OCI-LY3 (cell line): ENCODE data around the gene RUNX2.

ENCODE experiments used
- H2AFZ ChIP-seq: fragments of 200-600, 300-600 bp; shearing (Covaris generic); 2 replicates; pipeline ENCODE4 v1.6.0; 2014; ENCODE audit warnings: antibody characterized with exemption, low read depth, low read length
- H3K27ac ChIP-seq: fragments of 200-600, 300-600 bp; sonication (generic); 2 replicates; pipeline ENCODE4 v1.5.1; 2014; ENCODE audit warnings: mild to moderate bottlenecking, low read length, moderate library complexity, mixed read lengths
- H3K27me3 ChIP-seq: fragments of 200-600, 300-600 bp; sonication (generic); 2 replicates; pipeline ENCODE4 v1.6.1; 2014; ENCODE audit warnings: low read depth, low read length, mixed read lengths
- H3K36me3 ChIP-seq: fragments of 200-600, 300-600 bp; sonication (generic); replicated peaks from 2 replicates; pipeline ENCODE3; 2014; ENCODE audit warnings: low read depth, low read length, mixed read lengths
- H3K4me1 ChIP-seq: fragments of 300-600, 200-600 bp; sonication (generic); 2 replicates; pipeline ENCODE4 v1.6.1; 2014; ENCODE audit warnings: low read length, mixed read lengths
- H3K4me2 ChIP-seq: fragments of 200-600, 300-600 bp; sonication (generic); 2 replicates; pipeline ENCODE4 v1.6.1; 2014; ENCODE audit warnings: low read length, mixed read lengths
- H3K4me3 ChIP-seq: fragments of 300-600, 200-600 bp; sonication (generic); 2 replicates; pipeline ENCODE4 v1.5.1; 2014; ENCODE audit warnings: antibody characterized with exemption, mild to moderate bottlenecking, low read length, moderate library complexity
- H3K79me2 ChIP-seq: fragments of 300-600, 200-600 bp; shearing (Covaris generic); 2 replicates; pipeline ENCODE4 v1.6.1; 2014; ENCODE audit warnings: mild to moderate bottlenecking, low read length, mixed read lengths
- H3K9ac ChIP-seq: fragments of 300-600, 200-600 bp; shearing (Covaris generic); 2 replicates; pipeline ENCODE4 v1.6.0; 2014; ENCODE audit warnings: mild to moderate bottlenecking, low read length, moderate library complexity
- H3K9me3 ChIP-seq: fragments of 200-600, 300-600 bp; shearing (Covaris generic); 2 replicates; pipeline ENCODE4 v1.6.1; 2014; ENCODE audit warnings: low read length, mixed read lengths; ENCODE audit not compliant: insufficient read depth
- H4K20me1 ChIP-seq: fragments of 200-600, 300-600 bp; sonication (generic); 2 replicates; pipeline ENCODE4 v1.6.1; 2016; ENCODE audit warnings: low read length, mixed read lengths; ENCODE audit not compliant: insufficient read depth
- EZH2phosphoT487 ChIP-seq: fragments of 200-600 bp; shearing (Covaris generic); IDR thresholded peaks from 2 replicates; pipeline ENCODE4 v1.6.1; 2018; ENCODE audit warnings: antibody characterized with exemption, mixed run types, low read depth
- TF ChIP-seq, protein P1 (sequence below): fragments of 200-600, 300-600 bp; sonication (generic); IDR thresholded peaks from 2 replicates; pipeline ENCODE4 v1.5.1; 2014; ENCODE audit warnings: antibody characterized with exemption, low read length, low read depth

The RUNX2 gene

DNA sequence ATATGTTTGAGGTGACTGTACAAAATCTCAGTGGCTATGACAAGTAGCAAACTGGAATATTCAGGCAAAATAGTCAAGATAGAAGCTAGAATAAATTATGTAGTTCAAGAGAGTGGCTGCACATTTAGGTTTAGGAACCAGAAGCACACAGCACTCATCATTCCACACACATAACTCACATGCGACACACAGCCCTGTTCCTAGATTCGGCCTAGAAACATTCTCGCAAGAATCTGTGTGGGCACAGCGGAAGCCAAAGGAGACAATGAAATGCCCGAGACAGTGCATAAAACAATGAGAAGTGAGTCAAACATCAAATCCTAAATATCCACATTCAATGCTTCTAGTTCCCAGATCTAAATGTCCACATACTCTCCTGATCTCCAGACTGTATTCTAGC, 59.1 kb downstream of the RUNX2 start:
- no peaks in the 10 kb centered on the region for H3K4me1 ChIP-seq
- H3K4me3 ChIP-seq = no peak overlapping the region
- H3K27me3 ChIP-seq = no peaks in the 10 kb centered on the region; the same call in 1 of the 2 replicates
- H3K4me2 ChIP-seq = no peak overlapping the region
- no peaks in the 10 kb centered on the region for H3K9me3 ChIP-seq
- H3K79me2 ChIP-seq = no peaks in the 10 kb centered on the region
- no peaks in the 10 kb centered on the region for H4K20me1 ChIP-seq
- no peak overlapping the region for H3K9ac ChIP-seq
- no peak overlapping the region for H2AFZ ChIP-seq
- TF ChIP-seq, protein P1, sequence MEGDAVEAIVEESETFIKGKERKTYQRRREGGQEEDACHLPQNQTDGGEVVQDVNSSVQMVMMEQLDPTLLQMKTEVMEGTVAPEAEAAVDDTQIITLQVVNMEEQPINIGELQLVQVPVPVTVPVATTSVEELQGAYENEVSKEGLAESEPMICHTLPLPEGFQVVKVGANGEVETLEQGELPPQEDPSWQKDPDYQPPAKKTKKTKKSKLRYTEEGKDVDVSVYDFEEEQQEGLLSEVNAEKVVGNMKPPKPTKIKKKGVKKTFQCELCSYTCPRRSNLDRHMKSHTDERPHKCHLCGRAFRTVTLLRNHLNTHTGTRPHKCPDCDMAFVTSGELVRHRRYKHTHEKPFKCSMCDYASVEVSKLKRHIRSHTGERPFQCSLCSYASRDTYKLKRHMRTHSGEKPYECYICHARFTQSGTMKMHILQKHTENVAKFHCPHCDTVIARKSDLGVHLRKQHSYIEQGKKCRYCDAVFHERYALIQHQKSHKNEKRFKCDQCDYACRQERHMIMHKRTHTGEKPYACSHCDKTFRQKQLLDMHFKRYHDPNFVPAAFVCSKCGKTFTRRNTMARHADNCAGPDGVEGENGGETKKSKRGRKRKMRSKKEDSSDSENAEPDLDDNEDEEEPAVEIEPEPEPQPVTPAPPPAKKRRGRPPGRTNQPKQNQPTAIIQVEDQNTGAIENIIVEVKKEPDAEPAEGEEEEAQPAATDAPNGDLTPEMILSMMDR = no peak
- no peak for TF ChIP-seq EZH2phosphoT487
- no peaks in the 10 kb centered on the region for H3K36me3 ChIP-seq
- H3K27ac ChIP-seq = no peak overlapping the region

DNA sequence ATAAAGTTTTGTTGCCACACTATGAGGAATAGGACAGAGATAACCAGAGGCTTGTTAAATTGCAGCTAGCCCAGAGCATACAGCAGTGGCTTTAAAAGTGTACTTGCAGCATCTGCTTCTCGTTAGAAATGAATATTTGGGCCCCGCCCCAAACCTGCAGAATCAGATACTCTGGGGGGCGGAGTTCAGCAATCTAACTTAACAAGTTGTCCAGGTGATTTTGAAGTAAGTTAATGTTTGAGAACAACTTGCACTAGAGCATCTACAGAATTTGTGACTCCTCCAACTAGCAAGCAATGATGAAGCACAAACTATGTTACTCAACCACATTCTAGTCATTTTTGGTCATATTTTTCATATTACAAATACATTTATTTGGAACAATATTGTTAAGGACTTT, 60.2 kb downstream of the RUNX2 start:
- no peaks in the 10 kb centered on the region for H4K20me1 ChIP-seq
- no peak for TF ChIP-seq EZH2phosphoT487
- TF ChIP-seq, protein P1 = no peak
- no peak overlapping the region for H2AFZ ChIP-seq
- H3K36me3 ChIP-seq = no peaks in the 10 kb centered on the region
- H3K9me3 ChIP-seq = no peaks in the 10 kb centered on the region; the same call in 1 of the 2 replicates
- H3K79me2 ChIP-seq = no peaks in the 10 kb centered on the region
- H3K4me1 ChIP-seq = no peaks in the 10 kb centered on the region
- no peak overlapping the region for H3K27ac ChIP-seq
- H3K27me3 ChIP-seq = no peaks in the 10 kb centered on the region; the same call in 1 of the 2 replicates
- H3K4me2 ChIP-seq = no peak overlapping the region
- H3K9ac ChIP-seq = no peak overlapping the region
- H3K4me3 ChIP-seq = no peak overlapping the region

- H3K9ac ChIP-seq = no peak overlapping the region
- 0 out of 2 replicates have a peak, but pooled peaks cover 3% of the 10 kb centered on the region for H3K27me3 ChIP-seq
- H2AFZ ChIP-seq = no peak overlapping the region
- H3K9me3 ChIP-seq = no peaks in the 10 kb centered on the region; the same call in 1 of the 2 replicates
- no peaks in the 10 kb centered on the region for H4K20me1 ChIP-seq
- no peak for TF ChIP-seq EZH2phosphoT487
- no peaks in the 10 kb centered on the region for H3K4me1 ChIP-seq
- no peak overlapping the region for H3K27ac ChIP-seq
- H3K79me2 ChIP-seq = no peaks in the 10 kb centered on the region
- H3K4me2 ChIP-seq = no peak overlapping the region
- H3K4me3 ChIP-seq = no peak overlapping the region
- no peaks in the 10 kb centered on the region for H3K36me3 ChIP-seq
Measured at GRCh38 chr6:45394586-45395095, 66.5 kb downstream of the RUNX2 start.

- Histone ChIP-seq H3K4me3 (no peak overlapping the region), H3K27ac (no peak overlapping the region), H3K9me3 (no peaks in the 10 kb centered on the region), H3K36me3 (no peaks in the 10 kb centered on the region), H3K9ac (no peak overlapping the region), H4K20me1 (no peaks in the 10 kb centered on the region), H3K79me2 (no peaks in the 10 kb centered on the region), H2AFZ (no peak overlapping the region), H3K4me2 (no peak overlapping the region), H3K27me3 (peaks cover 23% of the 10 kb centered on the region), H3K4me1 (no peaks in the 10 kb centered on the region)
- no peak for TF ChIP-seq EZH2phosphoT487
- TF ChIP-seq, protein P1 = no peak
Measured at GRCh38 chr6:45398075-45398813, 70.1 kb downstream of the RUNX2 start.
